Neural crest cell (in vitro differentiated cells): ENCODE data around the gene MUC22. TPM values are rescaled to one million over a fixed set of nuclear protein-coding genes. Genes with fewer than 3 reads are reported as not detected.
A peak's percentile ranks its signal among the peaks of the same experiment; 100 is the strongest.
"Not testable (repeated sequence)": the region's sequence is repeated elsewhere in the genome, so short reads cannot be mapped to it uniquely, and the experiment has no call there.

Source experiments
- DNase-seq: peaks from one replicate; pipeline ENCODE4 v3.0.0; 2021; ENCODE audit warnings: low read depth, mixed read lengths, low spot score
- H3K27ac Mint-ChIP-seq: one replicate; pipeline ENCODE4 v1.8.0; 2021; ENCODE audit warnings: mild to moderate bottlenecking, mixed read lengths; ENCODE audit not compliant: unreplicated experiment
- H3K27me3 Mint-ChIP-seq: 2 replicates; pipeline ENCODE4 v1.8.0; 2021; ENCODE audit warnings: low read depth, mild to moderate bottlenecking, mixed read lengths
- H3K36me3 Mint-ChIP-seq: 2 replicates; pipeline ENCODE4 v1.8.0; 2021; ENCODE audit warnings: low read depth, mild to moderate bottlenecking, mixed read lengths
- H3K4me1 Mint-ChIP-seq: 2 replicates; pipeline ENCODE4 v1.8.0; 2021; ENCODE audit warnings: mixed read lengths
- H3K4me3 Mint-ChIP-seq: one replicate; pipeline ENCODE4 v1.8.0; 2021; ENCODE audit warnings: mild to moderate bottlenecking, mixed read lengths
- H3K9me3 Mint-ChIP-seq: 2 replicates; pipeline ENCODE4 v1.8.0; 2021; ENCODE audit warnings: mixed read lengths
- CTCF ChIP-seq: fragments of 200-600 bp; sonication (generic); conservative IDR thresholded peaks from 2 replicates; pipeline ENCODE4 v1.5.0; 2021; ENCODE audit warnings: antibody characterized with exemption, mild to moderate bottlenecking
- total RNA-seq: library from RNA; stranded (reverse); gene quantifications from 2 replicates; pipeline ENCODE4 v1.2.1, GENCODE V29; 2021

MUC22 gene
- total RNA-seq, 1 donor from 2014 or later, result not detected

- Mint-ChIP-seq H3K4me3 (no peak overlapping the region), H3K27ac (no peak overlapping the region), H3K4me1 (no peaks in the 10 kb centered on the region), H3K9me3 (no peaks in the 10 kb centered on the region), H3K27me3 (peaks cover 15% of the 10 kb centered on the region), H3K36me3 (no peaks in the 10 kb centered on the region)
- DNase-seq, result no peak
- no peak for TF ChIP-seq CTCF
Observed at GRCh38 chr6:31040801-31041200, 30.5 kb downstream of the MUC22 start.

- Mint-ChIP-seq H3K27ac (no peak overlapping the region), H3K27me3 (peaks cover 15% of the 10 kb centered on the region), H3K36me3 (no peaks in the 10 kb centered on the region), H3K9me3 (no peaks in the 10 kb centered on the region), H3K4me3 (no peak overlapping the region), H3K4me1 (no peaks in the 10 kb centered on the region)
- no peak for DNase-seq
- no peak for TF ChIP-seq CTCF
Observed at GRCh38 chr6:31041372-31041974, 31.2 kb downstream of the MUC22 start.

- Mint-ChIP-seq H3K4me3 (no peak overlapping the region), H3K27me3 (peaks cover 15% of the 10 kb centered on the region), H3K36me3 (no peaks in the 10 kb centered on the region), H3K9me3 (no peaks in the 10 kb centered on the region), H3K27ac (no peak overlapping the region), H3K4me1 (no peaks in the 10 kb centered on the region)
- peak; percentile 56 for TF ChIP-seq CTCF
- DNase-seq, result peak; percentile 15
Observed at GRCh38 chr6:31042806-31043205, 32.5 kb downstream of the MUC22 start.

GRCh38 chr6:31048099-31048498 is 37.8 kb downstream of the MUC22 start:
- Mint-ChIP-seq H3K27me3 (peaks cover 8% of the 10 kb centered on the region), H3K4me3 (no peak overlapping the region), H3K27ac (no peak overlapping the region), H3K36me3 (no peaks in the 10 kb centered on the region), H3K4me1 (no peaks in the 10 kb centered on the region), H3K9me3 (no peaks in the 10 kb centered on the region)
- DNase-seq, result no peak
- TF ChIP-seq CTCF, result no peak

GRCh38 chr6:31049518-31049917 is 39.2 kb downstream of the MUC22 start:
- Mint-ChIP-seq H3K27me3 (peaks cover 3% of the 10 kb centered on the region), H3K9me3 (no peaks in the 10 kb centered on the region), H3K4me3 (no peak overlapping the region), H3K27ac (no peak overlapping the region), H3K36me3 (no peaks in the 10 kb centered on the region), H3K4me1 (no peaks in the 10 kb centered on the region)
- DNase-seq, result no peak
- no peak for TF ChIP-seq CTCF

- H3K4me3 Mint-ChIP-seq, H3K27me3 Mint-ChIP-seq, H3K9me3 Mint-ChIP-seq, H3K36me3 Mint-ChIP-seq, DNase-seq, H3K27ac Mint-ChIP-seq: not testable (repeated sequence)
- peaks cover 11% of the 10 kb centered on the region for H3K4me1 Mint-ChIP-seq
Observed at GRCh38 chr6:31053187-31053586, 42.9 kb downstream of the MUC22 start.
